OCI-LY7 (cell line): ENCODE results near the gene RBL2. TPM values are rescaled to one million over a fixed set of nuclear protein-coding genes. Genes with fewer than 3 reads are reported as not detected.

Experiments
- small RNA-seq: library from RNA; depleted of rRNA; stranded (forward); fragments of <200 nt; gene quantifications from one replicate; pipeline ENCODE3, GENCODE V24; 2014
- total RNA-seq, 2 experiments: library from RNA; depleted of rRNA in 1 of 2; stranded (reverse); fragments of >200 nt in 1 of 2; shearing (Covaris generic) in 1 of 2; gene quantifications; 2 replicates each; pipeline ENCODE4 v1.2.3, GENCODE V29; 2014 to 2022

The RBL2 gene
- total RNA-seq, 2 experiments from 2014 or later, result 51.1 to 69.0 TPM

Small RNAs within 50 kb of the gene (small RNA-seq; reads per million reads assigned to genes)
- not detected for gene RNU6-1153P

Other genes with a start within 250 kb of the RBL2 start
- gene AKTIP, start 68.7 kb downstream of the RBL2 start, total RNA-seq (2014; rRNA removed; shearing (Covaris generic)), result 12.4 and 12.7 TPM in 2 replicates
- 17.9 and 18.7 TPM in 2 replicates for gene AKTIP, start 68.7 kb downstream of the RBL2 start, total RNA-seq (2022)